ENCODE data around the gene IFITM5. TPM values are rescaled to one million over a fixed set of nuclear protein-coding genes. Genes with fewer than 3 reads are reported as not detected.
A peak's percentile ranks its signal among the peaks of the same experiment; 100 is the strongest.

IFITM5 gene
- total RNA-seq, 1 experiment from 2014 or later: not detected

GRCh38 chr11:313304-313786 is 14.0 kb upstream of the IFITM5 start:
- Histone ChIP-seq H2BK120ac (ENCODE audit: low read depth, low read length, poor library complexity, severe bottlenecking) (no peak overlapping the region), H3T11ph (ENCODE audit: low read length) (no peak overlapping the region), H3K79me1 (ENCODE audit: insufficient read depth, low read depth, low read length, poor library complexity, severe bottlenecking) (peaks cover 2% of the 10 kb centered on the region), H2BK15ac (ENCODE audit: low read depth, low read length) (no peak overlapping the region), H3K9ac (ENCODE audit: extremely low read depth, insufficient read length, low read length) (no peak overlapping the region), H3K9me3 (ENCODE audit: control insufficient read depth, low read depth, low read length) (no peaks in the 10 kb centered on the region), H2BK20ac (ENCODE audit: low read depth, low read length, poor library complexity, severe bottlenecking) (no peak overlapping the region), H3K4me1 (ENCODE audit: insufficient read depth, low read length) (peaks cover 11% of the 10 kb centered on the region; the same call in 1 of the 2 replicates), H3K27me3 (ENCODE audit: insufficient read depth, low read length) (no peaks in the 10 kb centered on the region), H3K56ac (ENCODE audit: insufficient read length, low read depth, low read length) (no peak overlapping the region), H3K79me2 (ENCODE audit: insufficient read depth, low read length) (peaks cover 6% of the 10 kb centered on the region; the same call in 1 of the 2 replicates), H3K18ac (ENCODE audit: insufficient read length, low read depth, low read length) (no peak overlapping the region), H3K4me2 (ENCODE audit: insufficient read depth, insufficient read length, low read length) (peak overlapping the region; percentile 85), H2BK5ac (ENCODE audit: insufficient read length, low read length) (no peak overlapping the region), H3K14ac (ENCODE audit: insufficient read depth, low read length) (no peak overlapping the region; the same call in 1 of the 2 replicates), H2AK5ac (ENCODE audit: insufficient read length, low read length) (no peak overlapping the region), H3K4ac (ENCODE audit: low read depth, low read length) (no peak overlapping the region), H3K27ac (ENCODE audit: insufficient read length, low read depth, low read length) (no peak overlapping the region), H2AFZ (ENCODE audit: low read length) (no peak overlapping the region), H3K23ac (ENCODE audit: insufficient read length, low read depth, low read length) (no peak overlapping the region), H4K20me1 (ENCODE audit: control insufficient read depth, insufficient read depth, insufficient read length) (no peaks in the 10 kb centered on the region), H4K91ac (ENCODE audit: insufficient read length, low read depth, low read length) (no peak overlapping the region), H4K8ac (replicated peaks; ENCODE audit: insufficient read length, low read depth, low read length) (no peak overlapping the region), H3K23me2 (ENCODE audit: insufficient read length, low read depth, low read length, poor library complexity, severe bottlenecking) (peaks cover 28% of the 10 kb centered on the region), H4K5ac (ENCODE audit: insufficient read length, low read depth, low read length) (no peak overlapping the region), H2BK12ac (ENCODE audit: insufficient read length, low read depth, low read length) (no peak overlapping the region)
- peak overlapping the region; percentile 88 to 94 (median 94) for H3K27ac Mint-ChIP-seq
- H3K4me3 Mint-ChIP-seq: peak overlapping the region; percentile 92 to 97
- H3K27me3 Mint-ChIP-seq (ENCODE audit: low read depth): no peaks in the 10 kb centered on the region
- peaks cover 6 to 19% (median 11%) of the 10 kb centered on the region in 3 experiments for H3K36me3 Mint-ChIP-seq (ENCODE audit: insufficient read depth in 1 of 3, low read depth in 3 of 3)
- no peaks in the 10 kb centered on the region; a peak in 1 of 5 replicates for H3K9me3 Mint-ChIP-seq
- no peak for TF ChIP-seq CTCF (conservative IDR thresholded peaks at IDR 0.05)
- no peak for DNase-seq
- WGBS (ENCODE audit: extremely low coverage, insufficient read length, low lambda C conversion rate): no CpG with 5 or more reads among the region's 8 CpGs
- peaks cover 52 to 71% of the 10 kb centered on the region in 2 experiments for H3K4me1 Mint-ChIP-seq
